Endothelial cell of umbilical vein (primary cell): ENCODE measurements around the gene ARPC1B. TPM values are rescaled to one million over a fixed set of nuclear protein-coding genes. Genes with fewer than 3 reads are reported as not detected.
"Not testable (repeated sequence)": the region's sequence is repeated elsewhere in the genome, so short reads cannot be mapped to it uniquely, and the experiment has no call there.

ENCODE experiments used
- BruUV-seq: library from RNA; stranded (reverse); fragments of 400-500 nt; replicated peaks from 2 replicates; lab custom pipeline; 2021; lab: Mats Ljungman, UMichigan
- CTCF ChIA-PET: fragments of 300-600, 350-600 bp; sonication (Branson Sonifier 250); formaldehyde crosslinking; loops from one replicate; lab custom pipeline; 2021; ENCODE audit warnings: antibody characterized with exemption, inconsistent platforms; lab: Charles Lee
- POLR2A ChIA-PET: fragments of 300-600, 350-600 bp; sonication (Branson Sonifier 250); formaldehyde crosslinking; loops from one replicate; lab custom pipeline; 2021; ENCODE audit warnings: antibody characterized with exemption, inconsistent platforms; lab: Charles Lee
- DNase-seq: peaks from one replicate; pipeline ENCODE4 v3.0.0-alpha.2; 2011; ENCODE audit warnings: low read depth, low spot score
- FAIRE-seq: peaks from 2 replicates; lab custom pipeline; 2011; peaks lifted over from hg19 to GRCh38; lab: Jason Lieb, UNC
- H2AFZ ChIP-seq: 2 replicates; pipeline ENCODE4 v1.6.0; 2012; ENCODE audit warnings: low read depth, low read length, control low read depth, inconsistent platforms
- H3K27ac ChIP-seq: 2 replicates; pipeline ENCODE4 v1.5.1; 2011; ENCODE audit warnings: low read depth, mild to moderate bottlenecking, control low read depth, low read length, moderate library complexity; ENCODE audit not compliant: insufficient read depth
- H3K27me3 ChIP-seq, 2 experiments: 2 replicates each; pipeline versions ENCODE4 v1.6.0 to v1.6.1; 2011; ENCODE audit warnings: low read length in 2 of 2, mixed read lengths in 1 of 2; ENCODE audit not compliant: control insufficient read depth in 2 of 2, insufficient read depth in 2 of 2
- H3K36me3 ChIP-seq, 2 experiments: 2 replicates in 1 of 2; 3 replicates in 1 of 2; pipeline ENCODE4 v1.5.1; 2011; ENCODE audit warnings: low read length in 2 of 2, mild to moderate bottlenecking in 1 of 2, moderate library complexity in 1 of 2; ENCODE audit not compliant: control insufficient read depth in 2 of 2, insufficient read depth in 2 of 2; ENCODE audit errors: extremely low read depth in 1 of 2
- H3K4me1 ChIP-seq: 3 replicates; pipeline ENCODE4 v1.5.1; 2011; ENCODE audit warnings: mild to moderate bottlenecking, low read length; ENCODE audit not compliant: control insufficient read depth, insufficient read depth; ENCODE audit errors: extremely low read depth
- H3K4me2 ChIP-seq: 2 replicates; pipeline ENCODE4 v1.6.1; 2011; ENCODE audit warnings: low read length, control low read depth, mixed read lengths; ENCODE audit not compliant: insufficient read depth
- H3K4me3 ChIP-seq, 3 experiments: fragments of 200-600 bp in 1 of 3; sonication (generic), shearing (Covaris generic) in 1 of 3; replicated peaks in 1 of 3; 2 replicates each; pipeline ENCODE4 v1.5.1; 2011 to 2016; ENCODE audit warnings: control low read depth in 3 of 3, low read length in 3 of 3, mild to moderate bottlenecking in 2 of 3, inconsistent platforms in 1 of 3, low read depth in 1 of 3, moderate library complexity in 1 of 3; ENCODE audit not compliant: insufficient read depth in 1 of 3
- H3K79me2 ChIP-seq: 2 replicates; pipeline ENCODE4 v1.6.0; 2012; ENCODE audit warnings: low read length, inconsistent platforms; ENCODE audit not compliant: control insufficient read depth, insufficient read depth
- H3K9ac ChIP-seq: replicated peaks from 2 replicates; pipeline ENCODE3; 2011; ENCODE audit warnings: low read length, control low read depth; ENCODE audit not compliant: insufficient read depth; ENCODE audit errors: extremely low read depth
- H3K9me1 ChIP-seq: replicated peaks from 3 replicates; pipeline ENCODE4 v1.6.0; 2011; ENCODE audit warnings: mild to moderate bottlenecking, low read length; ENCODE audit not compliant: control insufficient read depth, insufficient read depth; ENCODE audit errors: extremely low read depth
- H3K9me3 ChIP-seq: replicated peaks from 2 replicates; pipeline ENCODE4 v1.5.1; 2012; ENCODE audit warnings: low read length, inconsistent platforms; ENCODE audit not compliant: control insufficient read depth, insufficient read depth
- H4K20me1 ChIP-seq: replicated peaks from 2 replicates; pipeline ENCODE3; 2011; ENCODE audit warnings: mild to moderate bottlenecking, low read length; ENCODE audit not compliant: control insufficient read depth, insufficient read depth; ENCODE audit errors: extremely low read depth
- EZH2 ChIP-seq: IDR thresholded peaks from 2 replicates; pipeline ENCODE4 v1.6.1; 2012; ENCODE audit warnings: borderline replicate concordance, low read depth, mild to moderate bottlenecking, moderate library complexity, low read length, inconsistent platforms; ENCODE audit not compliant: severe bottlenecking
- FOS ChIP-seq: IDR thresholded peaks from 2 replicates; pipeline ENCODE4 v1.6.1; 2011; ENCODE audit warnings: mild to moderate bottlenecking, low read length, moderate library complexity, borderline replicate concordance; ENCODE audit not compliant: insufficient read depth
- GATA2 ChIP-seq: IDR thresholded peaks from 2 replicates; pipeline ENCODE4 v1.7.0; 2011; ENCODE audit warnings: low read depth, mild to moderate bottlenecking, moderate library complexity, mixed read lengths, low read length; ENCODE audit not compliant: insufficient read length, insufficient read depth
- JUN ChIP-seq: IDR thresholded peaks from 2 replicates; pipeline ENCODE4 v1.6.1; 2011; ENCODE audit warnings: borderline replicate concordance, low read depth; ENCODE audit not compliant: insufficient read length, insufficient read depth
- MYC ChIP-seq: IDR thresholded peaks from one replicate; pipeline ENCODE4 v1.6.1; 2011; ENCODE audit warnings: mild to moderate bottlenecking, low read depth, low read length
- POLR2A ChIP-seq: IDR thresholded peaks from 2 replicates; pipeline ENCODE4 v1.6.1; 2012; ENCODE audit warnings: low read depth, mild to moderate bottlenecking, control low read depth, low read length
- POLR2AphosphoS5 ChIP-seq: IDR thresholded peaks from 2 replicates; pipeline ENCODE4 v1.6.1; 2012; ENCODE audit warnings: low read depth, mild to moderate bottlenecking, control low read depth, low read length, moderate library complexity; ENCODE audit not compliant: insufficient read depth
- dilution Hi-C: fragments of 300-500 bp; cut with MboI; formaldehyde crosslinking; loops from one replicate; pipeline ENCODE4 v1.15.0; 2019; ENCODE audit warnings: low sequenced_read_pairs; ENCODE audit not compliant: extremely low pct_ligation_motif_present
- intact Hi-C: fragments of 100-400 bp; cut with micrococcal nuclease; formaldehyde crosslinking; loops from one replicate; pipeline ENCODE4 v1.10.0; 2022
- polyA plus RNA-seq, 4 experiments: library from polyadenylated mRNA; depleted of rRNA in 3 of 4; stranded (reverse) in 3 of 4; unstranded in 1 of 4; fragments of >200 nt; gene quantifications; 2 replicates each; pipeline versions ENCODE4 v1.2.1 to v1.2.3, GENCODE V29; 2011 to 2012; ENCODE audit warnings: missing spikeins in 1 of 4
- total RNA-seq: library from RNA; stranded (reverse); gene quantifications from 2 replicates; pipeline ENCODE4 v1.2.3, GENCODE V29; 2021
- TF ChIP-seq, protein P1 (sequence below): IDR thresholded peaks from 2 replicates; pipeline ENCODE4 v1.6.1; 2011; ENCODE audit not compliant: insufficient read depth, insufficient read length
- TF ChIP-seq, protein P2 (sequence below), 2 donors: IDR thresholded peaks; 1 replicate in 1 of 2; 2 replicates in 1 of 2; pipeline ENCODE4 v1.5.1; 2011; ENCODE audit warnings: low read length in 2 of 2, mild to moderate bottlenecking in 2 of 2, moderate library complexity in 2 of 2, control low read depth in 1 of 2, inconsistent platforms in 1 of 2, low read depth in 1 of 2; ENCODE audit not compliant: insufficient read depth in 1 of 2; ENCODE audit errors: extremely low read depth in 1 of 2

The ARPC1B gene
- total and polyA plus RNA-seq, 2 donors (not counting 3 experiments of a cell fraction or from before 2014, with no cell fraction given) = 232 to 831 TPM

DNA sequence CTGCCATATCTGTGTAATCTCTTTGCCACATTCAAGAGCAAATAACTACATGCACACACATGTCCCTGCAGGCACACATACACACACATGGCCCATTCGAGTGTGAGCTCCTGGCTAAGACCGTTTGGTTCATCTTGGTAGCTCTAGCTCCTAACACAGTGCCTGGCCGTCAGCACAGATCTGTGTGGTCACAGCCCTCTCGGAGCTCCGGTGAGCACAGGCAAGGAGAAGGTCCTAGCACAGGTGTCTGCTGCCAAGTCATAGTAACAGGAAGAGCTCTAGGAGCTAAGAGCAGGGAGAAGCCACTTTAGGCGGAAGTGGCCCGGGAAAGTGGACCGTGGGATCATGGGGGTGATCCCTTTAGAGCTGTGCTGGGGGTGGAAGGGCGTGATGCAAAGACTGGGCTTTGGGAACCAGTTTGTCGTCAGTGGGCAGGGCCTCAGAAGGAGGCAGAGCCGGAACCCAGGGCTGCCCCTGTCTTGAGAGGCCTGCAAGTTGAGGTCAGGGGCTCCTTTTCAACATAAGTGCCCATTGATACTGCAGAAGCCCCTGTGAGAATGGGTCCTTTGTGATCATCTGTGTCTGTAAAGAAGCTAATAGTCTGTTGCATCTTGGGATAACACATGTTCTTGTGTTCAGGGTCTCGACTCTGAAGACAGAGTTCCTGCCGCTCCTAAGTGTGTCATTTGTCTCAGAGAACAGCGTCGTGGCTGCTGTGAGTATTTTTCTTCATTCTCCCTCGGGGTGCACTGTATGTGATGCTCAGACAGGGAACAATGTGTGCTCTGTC, 16.6 kb upstream of the ARPC1B start:
- Histone ChIP-seq H3K4me2 (no peak overlapping the region), H4K20me1 (no peaks in the 10 kb centered on the region), H3K4me1 (no peaks in the 10 kb centered on the region), H3K9me1 (no peaks in the 10 kb centered on the region), H3K4me3 (no peak overlapping the region), H3K79me2 (no peaks in the 10 kb centered on the region), H3K36me3 (peaks cover 24 to 33% of the 10 kb centered on the region in 2 experiments), H3K27me3 (no peaks in the 10 kb centered on the region), H3K27ac (no peak overlapping the region), H2AFZ (no peak overlapping the region), H3K9ac (no peak overlapping the region), H3K9me3 (no peaks in the 10 kb centered on the region)
- no TSS peak for BruUV-seq
- ChIA-PET POLR2A (interaction anchor here (0.6 kb wide), 1 partner anchor 19 kb away, joined by 3 read pairs; no protein-coding TSS in a partner anchor), CTCF (no interaction called here)
- dilution Hi-C loops = no loop called here
- FAIRE-seq (no peak), DNase-seq (no peak)
- TF ChIP-seq MYC (no peak), GATA2 (no peak), POLR2A (no peak), EZH2 (no peak), POLR2AphosphoS5 (no peak), JUN (no peak), FOS (no peak)
- TF ChIP-seq, protein P1, sequence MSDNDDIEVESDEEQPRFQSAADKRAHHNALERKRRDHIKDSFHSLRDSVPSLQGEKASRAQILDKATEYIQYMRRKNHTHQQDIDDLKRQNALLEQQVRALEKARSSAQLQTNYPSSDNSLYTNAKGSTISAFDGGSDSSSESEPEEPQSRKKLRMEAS = no peak
- TF ChIP-seq, protein P2, sequence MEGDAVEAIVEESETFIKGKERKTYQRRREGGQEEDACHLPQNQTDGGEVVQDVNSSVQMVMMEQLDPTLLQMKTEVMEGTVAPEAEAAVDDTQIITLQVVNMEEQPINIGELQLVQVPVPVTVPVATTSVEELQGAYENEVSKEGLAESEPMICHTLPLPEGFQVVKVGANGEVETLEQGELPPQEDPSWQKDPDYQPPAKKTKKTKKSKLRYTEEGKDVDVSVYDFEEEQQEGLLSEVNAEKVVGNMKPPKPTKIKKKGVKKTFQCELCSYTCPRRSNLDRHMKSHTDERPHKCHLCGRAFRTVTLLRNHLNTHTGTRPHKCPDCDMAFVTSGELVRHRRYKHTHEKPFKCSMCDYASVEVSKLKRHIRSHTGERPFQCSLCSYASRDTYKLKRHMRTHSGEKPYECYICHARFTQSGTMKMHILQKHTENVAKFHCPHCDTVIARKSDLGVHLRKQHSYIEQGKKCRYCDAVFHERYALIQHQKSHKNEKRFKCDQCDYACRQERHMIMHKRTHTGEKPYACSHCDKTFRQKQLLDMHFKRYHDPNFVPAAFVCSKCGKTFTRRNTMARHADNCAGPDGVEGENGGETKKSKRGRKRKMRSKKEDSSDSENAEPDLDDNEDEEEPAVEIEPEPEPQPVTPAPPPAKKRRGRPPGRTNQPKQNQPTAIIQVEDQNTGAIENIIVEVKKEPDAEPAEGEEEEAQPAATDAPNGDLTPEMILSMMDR (IDR thresholded peaks at IDR 0.05; ENCODE audit: extremely low read depth in 1 of 2, insufficient read depth in 1 of 2, low read depth in 1 of 2, low read length in 2 of 2) = no peak
- intact Hi-C loops = no loop called here

DNA sequence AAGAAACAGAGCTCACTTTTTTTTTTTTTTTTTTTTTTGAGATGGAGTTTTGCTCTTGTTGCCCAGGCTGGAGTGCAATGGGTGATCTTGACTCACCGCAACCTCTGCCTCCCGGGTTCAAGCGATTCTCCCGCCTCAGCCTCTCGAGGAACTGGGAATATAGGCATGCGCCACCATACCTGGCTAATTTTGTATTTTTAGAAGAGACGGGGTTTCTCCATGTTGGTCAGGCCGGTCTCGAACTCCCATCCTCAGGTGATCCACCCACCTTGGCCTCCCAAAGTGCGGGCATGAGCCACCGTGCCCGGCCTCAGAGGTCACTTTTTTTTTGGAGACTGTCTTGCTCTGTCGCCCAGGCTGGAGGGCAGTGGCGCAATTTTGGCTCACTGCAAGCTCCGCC, 16.0 kb upstream of the ARPC1B start:
- intact Hi-C loops, CTCF ChIA-PET, H3K27me3 ChIP-seq, H3K4me3 ChIP-seq, H4K20me1 ChIP-seq, H3K9me1 ChIP-seq, BruUV-seq, H3K79me2 ChIP-seq, H3K27ac ChIP-seq, DNase-seq, H3K9me3 ChIP-seq, H3K9ac ChIP-seq, FAIRE-seq, H3K4me1 ChIP-seq, H3K4me2 ChIP-seq, dilution Hi-C loops, H2AFZ ChIP-seq: not testable (repeated sequence)
- POLR2A ChIA-PET = interaction anchor here (0.6 kb wide), 1 partner anchor 18 kb away, joined by 3 read pairs; no protein-coding TSS in a partner anchor
- H3K36me3 ChIP-seq = peaks cover 27 to 34% of the 10 kb centered on the region in 2 experiments
